Activated naive CD4-positive, alpha-beta T cell treated with anti-CD3 and anti-CD28 coated beads for 36 hours (primary cell): ENCODE measurements around the gene CASQ1. TPM values are rescaled to one million over a fixed set of nuclear protein-coding genes. Genes with fewer than 3 reads are reported as not detected.

Experiments used
- CTCF ChIA-PET: fragments of 350-600 bp; sonication (Branson Sonifier 250); formaldehyde crosslinking; loops from one replicate; lab custom pipeline; 2021; ENCODE audit warnings: antibody characterized with exemption; lab: Charles Lee
- DNase-seq: peaks from one replicate; pipeline ENCODE4 v3.0.0-alpha.2; 2020
- H3K27ac Mint-ChIP-seq: one replicate; pipeline ENCODE4 v1.8.0; 2021; ENCODE audit warnings: mild to moderate bottlenecking, mixed read lengths
- H3K27me3 Mint-ChIP-seq: one replicate; pipeline ENCODE4 v1.8.0; 2021; ENCODE audit warnings: low read depth, mixed read lengths
- H3K36me3 Mint-ChIP-seq: one replicate; pipeline ENCODE4 v1.8.0; 2021; ENCODE audit warnings: low read depth, mixed read lengths
- H3K4me1 Mint-ChIP-seq: one replicate; pipeline ENCODE4 v1.8.0; 2021; ENCODE audit warnings: low read depth, mixed read lengths
- H3K4me3 Mint-ChIP-seq: one replicate; pipeline ENCODE4 v1.8.0; 2021; ENCODE audit warnings: mild to moderate bottlenecking, moderate library complexity, mixed read lengths
- H3K9me3 Mint-ChIP-seq: one replicate; pipeline ENCODE4 v1.8.0; 2021; ENCODE audit warnings: mixed read lengths
- intact Hi-C: fragments of 100-400 bp; cut with micrococcal nuclease; formaldehyde crosslinking; loops from one replicate; pipeline ENCODE4 v1.15.1; 2023
- total RNA-seq, 2 experiments: library from RNA; stranded (reverse); gene quantifications; one replicate each; pipeline ENCODE4 v1.2.3, GENCODE V29; 2021

Gene CASQ1
- total RNA-seq, 2 experiments from 2014 or later: not detected

- Mint-ChIP-seq H3K9me3 (no peaks in the 10 kb centered on the region), H3K36me3 (peaks cover 35% of the 10 kb centered on the region), H3K4me1 (peaks cover 19% of the 10 kb centered on the region), H3K4me3 (no peak overlapping the region), H3K27me3 (no peaks in the 10 kb centered on the region), H3K27ac (no peak overlapping the region)
- no peak for DNase-seq
- intact Hi-C loops: no loop called here
- CTCF ChIA-PET: interaction anchor here (1.3 to 2.5 kb wide), 3 partner anchors 11 to 53 kb away, joined by 4 to 17 read pairs (median 5); no protein-coding TSS in a partner anchor
Measured at GRCh38 chr1:160237558-160237957, 47.2 kb downstream of the CASQ1 start.

- no peaks in the 10 kb centered on the region for H3K27me3 Mint-ChIP-seq
- intact Hi-C loops: no loop called here
- CTCF ChIA-PET: interaction anchor here (1.3 to 2.5 kb wide), 4 partner anchors 12 to 52 kb away, joined by 4 to 17 read pairs (median 8); no protein-coding TSS in a partner anchor
- no peak overlapping the region for H3K27ac Mint-ChIP-seq
- H3K36me3 Mint-ChIP-seq: peaks cover 39% of the 10 kb centered on the region
- peaks cover 18% of the 10 kb centered on the region for H3K4me1 Mint-ChIP-seq
- H3K4me3 Mint-ChIP-seq: no peak overlapping the region
- H3K9me3 Mint-ChIP-seq: no peaks in the 10 kb centered on the region
- DNase-seq: no peak
Measured at GRCh38 chr1:160238408-160238807, 48.0 kb downstream of the CASQ1 start.

DNA sequence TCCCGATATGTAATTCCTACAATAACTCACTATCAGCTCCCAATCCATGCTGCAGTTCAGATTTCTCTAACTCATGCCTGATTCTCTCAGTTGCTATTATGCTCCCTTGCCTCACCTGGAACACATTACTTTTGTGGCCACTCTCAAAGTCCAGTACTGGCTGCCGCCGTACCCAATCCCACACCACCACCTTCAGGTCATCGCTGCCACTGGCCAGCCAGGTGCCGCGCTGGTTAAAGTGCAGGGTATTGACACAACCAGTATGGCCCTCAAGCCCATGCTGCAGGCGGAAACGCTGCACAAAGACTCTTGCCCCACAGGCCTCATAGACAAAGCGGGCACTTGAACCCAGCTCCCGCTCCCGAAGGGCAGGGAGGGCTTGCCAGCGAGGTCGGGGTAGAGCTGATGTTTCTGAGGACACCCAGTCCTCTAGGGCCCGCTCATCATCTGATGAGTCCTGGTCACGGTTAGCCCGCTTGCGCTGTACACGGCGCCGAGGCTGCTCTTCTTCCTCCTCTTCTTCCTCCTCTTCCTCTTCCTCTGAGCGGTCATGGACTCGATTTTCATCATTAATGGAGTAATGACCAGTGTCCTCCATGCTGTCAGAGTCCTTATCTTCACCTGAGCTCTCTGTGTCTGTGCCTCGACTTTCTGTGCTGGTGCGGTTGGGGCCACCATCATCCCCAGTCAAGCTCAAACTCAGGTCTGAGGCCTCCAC, 49.4 kb downstream of the CASQ1 start:
- CTCF ChIA-PET: interaction anchor here (0.6 to 2.5 kb wide), 6 partner anchors 12 to 755 kb away, joined by 3 to 17 read pairs (median 4); no protein-coding TSS in a partner anchor
- intact Hi-C loops: no loop called here
- H3K4me1 Mint-ChIP-seq: peaks cover 7% of the 10 kb centered on the region
- no peak for DNase-seq
- no peak overlapping the region for H3K4me3 Mint-ChIP-seq
- no peaks in the 10 kb centered on the region for H3K27me3 Mint-ChIP-seq
- no peaks in the 10 kb centered on the region for H3K9me3 Mint-ChIP-seq
- H3K27ac Mint-ChIP-seq: no peak overlapping the region
- H3K36me3 Mint-ChIP-seq: peaks cover 38% of the 10 kb centered on the region

DNA sequence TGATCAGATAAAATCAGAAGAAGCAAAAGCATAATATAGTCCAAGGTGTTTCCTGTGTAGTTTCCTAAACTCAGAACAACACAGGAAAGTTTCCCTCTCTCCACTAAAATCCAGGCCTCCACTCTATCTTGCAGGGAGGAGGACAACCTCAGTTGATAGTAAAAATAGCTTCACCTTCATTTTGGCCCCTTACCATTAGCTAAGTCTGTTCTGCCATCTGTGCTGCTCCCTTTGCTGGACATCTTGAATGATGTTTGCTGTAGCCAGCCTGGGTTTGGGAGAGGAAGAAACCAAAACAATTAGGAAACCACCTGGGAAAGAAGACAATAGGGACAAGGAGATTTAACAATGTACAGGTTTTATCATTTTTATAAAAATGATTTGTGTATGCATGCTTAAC, 53.4 kb downstream of the CASQ1 start:
- no peak for DNase-seq
- Mint-ChIP-seq H3K27ac (no peak overlapping the region), H3K27me3 (no peaks in the 10 kb centered on the region), H3K4me1 (peaks cover 12% of the 10 kb centered on the region), H3K4me3 (no peak overlapping the region), H3K36me3 (peaks cover 26% of the 10 kb centered on the region), H3K9me3 (no peaks in the 10 kb centered on the region)
- CTCF ChIA-PET: interaction anchor here (0.5 to 3.1 kb wide), 4 partner anchors 8 to 59 kb away, joined by 3 to 16 read pairs (median 5); no protein-coding TSS in a partner anchor
- intact Hi-C loops: no loop called here

- no peak overlapping the region for H3K27ac Mint-ChIP-seq
- H3K36me3 Mint-ChIP-seq: peaks cover 23% of the 10 kb centered on the region
- intact Hi-C loops: no loop called here
Measured at GRCh38 chr1:160244209-160244608, 53.8 kb downstream of the CASQ1 start.

DNA sequence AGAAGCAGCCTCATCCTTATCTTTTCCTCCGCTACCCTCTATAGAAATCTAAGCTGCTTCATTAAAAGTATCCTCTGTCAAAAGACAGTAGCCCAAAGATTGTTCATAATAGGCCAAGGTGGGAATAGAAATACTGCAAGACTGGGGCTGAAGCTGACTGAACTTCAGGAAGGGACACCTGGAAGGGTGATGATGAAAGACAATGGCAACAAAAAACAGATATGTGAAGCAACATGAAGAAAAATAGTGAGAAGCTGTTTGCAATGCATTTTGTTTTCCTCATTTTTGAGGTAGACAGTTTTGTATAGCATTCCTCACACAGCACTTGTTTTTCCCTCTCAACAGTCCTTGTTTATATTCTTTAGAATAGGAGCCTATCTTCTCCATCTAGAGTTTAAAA, 55.1 kb downstream of the CASQ1 start:
- Mint-ChIP-seq H3K27ac (no peak overlapping the region), H3K36me3 (peaks cover 17% of the 10 kb centered on the region)

More at GRCh38 chr1:160244209-160244608, 53.8 kb downstream of the CASQ1 start:
- H3K27me3 Mint-ChIP-seq: no peaks in the 10 kb centered on the region
- H3K4me1 Mint-ChIP-seq: peaks cover 12% of the 10 kb centered on the region
- no peak for DNase-seq
- CTCF ChIA-PET: interaction anchor here (0.9 to 3.1 kb wide), 3 partner anchors 8 to 47 kb away, joined by 3 to 16 read pairs (median 7); no protein-coding TSS in a partner anchor
- H3K4me3 Mint-ChIP-seq: no peak overlapping the region
- no peaks in the 10 kb centered on the region for H3K9me3 Mint-ChIP-seq

GRCh38 chr1:160247053-160247452, 56.7 kb downstream of the CASQ1 start:
- no peak overlapping the region for H3K4me3 Mint-ChIP-seq
- intact Hi-C loops: no loop called here
- peaks cover 17% of the 10 kb centered on the region for H3K36me3 Mint-ChIP-seq
- CTCF ChIA-PET: interaction anchor here (0.7 to 1.2 kb wide), 2 partner anchors 54 to 146 kb away, joined by 3 to 4 read pairs; no protein-coding TSS in a partner anchor
- no peaks in the 10 kb centered on the region for H3K9me3 Mint-ChIP-seq
- peaks cover 18% of the 10 kb centered on the region for H3K4me1 Mint-ChIP-seq
- no peak for DNase-seq
- H3K27me3 Mint-ChIP-seq: no peaks in the 10 kb centered on the region
- H3K27ac Mint-ChIP-seq: no peak overlapping the region

More for the DNA sequence above, 55.1 kb downstream of the CASQ1 start:
- intact Hi-C loops: no loop called here
- peaks cover 16% of the 10 kb centered on the region for H3K4me1 Mint-ChIP-seq
- no peak overlapping the region for H3K4me3 Mint-ChIP-seq
- H3K27me3 Mint-ChIP-seq: no peaks in the 10 kb centered on the region
- DNase-seq: no peak
- CTCF ChIA-PET: interaction anchor here (1.5 kb wide), 1 partner anchor 46 kb away, joined by 7 read pairs; no protein-coding TSS in a partner anchor
- no peaks in the 10 kb centered on the region for H3K9me3 Mint-ChIP-seq

DNA sequence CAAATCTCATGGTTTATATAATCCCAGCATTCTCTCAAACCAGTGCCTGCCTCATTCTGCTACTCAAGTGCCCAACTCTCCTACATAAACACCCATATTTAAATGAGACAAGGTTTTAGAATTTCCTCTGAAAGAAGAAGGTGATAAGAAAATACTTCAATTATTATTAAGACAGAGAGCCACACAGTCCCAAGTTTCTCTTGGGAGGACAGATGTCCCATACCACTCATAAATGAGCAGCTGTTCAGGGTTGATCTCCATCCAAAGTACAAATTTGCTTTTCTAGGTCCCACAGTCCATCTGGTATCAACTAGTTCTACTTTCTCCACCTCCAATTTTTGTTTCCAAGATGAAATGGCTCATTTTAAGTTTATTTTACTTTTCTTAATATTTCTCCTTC, 60.6 kb downstream of the CASQ1 start:
- intact Hi-C loops: loop anchor here (5.0 kb wide), 1 partner anchor 41 kb away; no protein-coding TSS in a partner anchor
- CTCF ChIA-PET: interaction anchor here (1.5 to 5.4 kb wide), 12 partner anchors 9 to 165 kb away, joined by 3 to 39 read pairs (median 12); partner anchors contain the start of genes CASQ1 and DCAF8
- Mint-ChIP-seq H3K4me1 (peaks cover 16% of the 10 kb centered on the region), H3K36me3 (peaks cover 22% of the 10 kb centered on the region), H3K9me3 (no peaks in the 10 kb centered on the region), H3K27me3 (no peaks in the 10 kb centered on the region), H3K27ac (no peak overlapping the region), H3K4me3 (no peak overlapping the region)
- no peak for DNase-seq

Other genes starting within 250 kb of the CASQ1 start
- not detected for gene IGSF9, start 245.0 kb upstream of the CASQ1 start, total RNA-seq
- gene SLAMF9, start 236.3 kb upstream of the CASQ1 start, total RNA-seq: not detected
- gene PIGM, start 158.6 kb upstream of the CASQ1 start, total RNA-seq: 1 to 10 TPM; 2.6 TPM
- not detected for gene KCNJ10, start 120.4 kb upstream of the CASQ1 start, total RNA-seq
- not detected for gene KCNJ9, start 109.0 kb upstream of the CASQ1 start, total RNA-seq
- gene IGSF8, start 92.0 kb upstream of the CASQ1 start, total RNA-seq: 10 to 100 TPM; 22.2 to 24.7 TPM
- not detected for gene ATP1A2, start 74.8 kb upstream of the CASQ1 start, total RNA-seq
- not detected for gene ATP1A4, start 39.0 kb upstream of the CASQ1 start, total RNA-seq
- 10 to 100 TPM; 34.3 to 42.0 TPM for gene PEA15, start 14.8 kb downstream of the CASQ1 start, total RNA-seq
- 100 to 1,000 TPM; 218 to 226 TPM for gene DCAF8, start 72.0 kb downstream of the CASQ1 start, total RNA-seq
- 10 to 100 TPM; 58.3 to 65.4 TPM for gene PEX19, start 94.6 kb downstream of the CASQ1 start, total RNA-seq
- 100 to 1,000 TPM in 1 of 2 experiments, 10 to 100 TPM in 1; 97.8 to 101 TPM for gene COPA, start 152.7 kb downstream of the CASQ1 start, total RNA-seq
- 10 to 100 TPM; 27.4 to 29.4 TPM for gene NCSTN, start 152.8 kb downstream of the CASQ1 start, total RNA-seq
- gene NHLH1, start 176.5 kb downstream of the CASQ1 start, total RNA-seq: under 1 TPM in 1 of 2 experiments, not detected in 1; 0.07 TPM
- under 1 TPM in 1 of 2 experiments, not detected in 1; 0.27 TPM for gene VANGL2, start 210.0 kb downstream of the CASQ1 start, total RNA-seq